Measurements from ENCODE around the gene VSIG10L2. TPM values are rescaled to one million over a fixed set of nuclear protein-coding genes. Genes with fewer than 3 reads are reported as not detected.
"Not testable (repeated sequence)": the region's sequence is repeated elsewhere in the genome, so short reads cannot be mapped to it uniquely, and the experiment has no call there.

VSIG10L2 gene
- total RNA-seq, 2 donors from 2014 or later: not detected

- Histone ChIP-seq H3K27me3 (no peaks in the 10 kb centered on the region), H3K36me3 (replicated peaks in 1 of 2; ENCODE audit: insufficient read depth in 1 of 2, low read depth in 2 of 2) (no peaks in the 10 kb centered on the region), H3K9me3 (no peaks in the 10 kb centered on the region), H3K4me1 (peaks cover 28% of the 10 kb centered on the region), H3K4me3 (peak within 1 kb of the TSS in 1 of 2 donors; percentile 61), H3K27ac (peak within 1 kb of the TSS in 1 of 4 donors; percentile 83)
- WGBS, 2 donors: 2% methylated on average over 35 to 59 of the region's 81 CpGs
- ATAC-seq: peak; percentile 13
- intact Hi-C loops (cut with DNase I): no loop called here
- TF ChIP-seq CTCF (IDR thresholded peaks at IDR 0.05) (no peak), POLR2A (IDR thresholded peaks at IDR 0.05) (no peak)
- DNase-seq: peak in 1 of 4 donors; percentile 25
Measured at GRCh38 chr11:125903711-125904659, 41.9 kb upstream of the VSIG10L2 start, which contains the start of gene DDX25. TSS of gene DDX25 (plus strand) at chr11:125904508. CDS start at chr11:125904518, 10 bp downstream.

- Histone ChIP-seq H3K27ac (no peak overlapping the region), H3K9me3 (no peaks in the 10 kb centered on the region), H3K36me3 (replicated peaks in 1 of 2; ENCODE audit: insufficient read depth in 1 of 2, low read depth in 2 of 2) (no peaks in the 10 kb centered on the region), H3K27me3 (no peaks in the 10 kb centered on the region), H3K4me3 (no peak overlapping the region), H3K4me1 (peaks cover 28% of the 10 kb centered on the region)
- DNase-seq (no peak), ATAC-seq (no peak)
- intact Hi-C loops (cut with DNase I): no loop called here
- 49 to 50% methylated on average over 11 of the region's 11 CpGs for WGBS, 2 donors
- TF ChIP-seq CTCF (IDR thresholded peaks at IDR 0.05) (no peak), POLR2A (IDR thresholded peaks at IDR 0.05) (no peak)
Measured at GRCh38 chr11:125904678-125905077, 41.2 kb upstream of the VSIG10L2 start.

GRCh38 chr11:125910226-125910849, 35.5 kb upstream of the VSIG10L2 start:
- TF ChIP-seq CTCF (IDR thresholded peaks at IDR 0.05) (no peak), POLR2A (IDR thresholded peaks at IDR 0.05) (no peak)
- intact Hi-C loops (cut with DNase I): no loop called here

GRCh38 chr11:125914601-125915000, 31.2 kb upstream of the VSIG10L2 start:
- DNase-seq; H3K27me3 ChIP-seq; H3K4me1 ChIP-seq; H3K36me3 ChIP-seq (replicated peaks in 1 of 2; ENCODE audit: insufficient read depth in 1 of 2, low read depth in 2 of 2); H3K4me3 ChIP-seq; H3K9me3 ChIP-seq; intact Hi-C loops (cut with DNase I); H3K27ac ChIP-seq; ATAC-seq: not testable (repeated sequence)
- WGBS, 2 donors: 61 to 79% methylated on average over 3 of the region's 3 CpGs

More at GRCh38 chr11:125910226-125910849, 35.5 kb upstream of the VSIG10L2 start:
- Histone ChIP-seq H3K27me3 (no peaks in the 10 kb centered on the region), H3K27ac (no peak overlapping the region), H3K4me1 (no peaks in the 10 kb centered on the region), H3K4me3 (no peak overlapping the region), H3K36me3 (replicated peaks in 1 of 2; ENCODE audit: insufficient read depth in 1 of 2, low read depth in 2 of 2) (no peaks in the 10 kb centered on the region), H3K9me3 (no peaks in the 10 kb centered on the region)
- WGBS, 2 donors: 58 to 64% methylated on average over 8 of the region's 8 CpGs
- DNase-seq (no peak), ATAC-seq (no peak)

- no peaks in the 10 kb centered on the region for H3K9me3 ChIP-seq
- 70 to 72% methylated on average over 12 of the region's 12 CpGs for WGBS, 2 donors
- no peaks in the 10 kb centered on the region for H3K4me1 ChIP-seq
- ATAC-seq (no peak), DNase-seq (no peak)
- H3K4me3 ChIP-seq: no peak overlapping the region
- H3K36me3 ChIP-seq (replicated peaks in 1 of 2; ENCODE audit: insufficient read depth in 1 of 2, low read depth in 2 of 2): no peaks in the 10 kb centered on the region
- H3K27me3 ChIP-seq: peaks cover 0 to 8% of the 10 kb centered on the region in 2 donors
- H3K27ac ChIP-seq: no peak overlapping the region
- no peak for TF ChIP-seq POLR2A (IDR thresholded peaks at IDR 0.05)
- no peak for TF ChIP-seq CTCF (IDR thresholded peaks at IDR 0.05)
- intact Hi-C loops (cut with DNase I): no loop called here
Measured at GRCh38 chr11:125916683-125917347, 29.0 kb upstream of the VSIG10L2 start.
